Effector memory CD8-positive, alpha-beta T cell (primary cell): ENCODE data around the gene ACVRL1.

Experiments
- ATAC-seq: fragments of 150-1000 bp; cut with Tn5 transposase; replicated peaks from 2 replicates; pipeline ENCODE4 v1.10.0; 2021; ENCODE audit warnings: mild to moderate bottlenecking, moderate library complexity
- DNase-seq, 3 experiments: peaks; one replicate each; pipeline ENCODE4 v3.0.0; 2021
- H3K27ac Mint-ChIP-seq, 2 donors: one replicate each; pipeline ENCODE4 v1.8.0; 2022; ENCODE audit warnings: mild to moderate bottlenecking in 2 of 2, mixed read lengths in 2 of 2, moderate library complexity in 2 of 2
- H3K27me3 Mint-ChIP-seq, 2 donors: one replicate each; pipeline ENCODE4 v1.8.0; 2022; ENCODE audit warnings: mixed read lengths in 2 of 2
- H3K36me3 Mint-ChIP-seq: one replicate; pipeline ENCODE4 v1.8.0; 2022; ENCODE audit warnings: mild to moderate bottlenecking, moderate library complexity, mixed read lengths; ENCODE audit not compliant: insufficient read depth
- H3K4me1 Mint-ChIP-seq, 2 donors: one replicate each; pipeline ENCODE4 v1.8.0; 2022; ENCODE audit warnings: low read depth in 2 of 2, mixed read lengths in 2 of 2
- H3K4me3 Mint-ChIP-seq, 2 donors: one replicate each; pipeline ENCODE4 v1.8.0; 2022; ENCODE audit warnings: mild to moderate bottlenecking in 2 of 2, mixed read lengths in 2 of 2, moderate library complexity in 2 of 2
- H3K9me3 Mint-ChIP-seq, 2 donors: one replicate each; pipeline ENCODE4 v1.8.0; 2022; ENCODE audit warnings: mixed read lengths in 2 of 2

The ACVRL1 gene

GRCh38 chr12:51969643-51970042 lies 62.3 kb downstream of the ACVRL1 start:
- no peak overlapping the region for H3K27ac Mint-ChIP-seq
- H3K4me3 Mint-ChIP-seq, result peak overlapping the region in 1 of 2 donors; percentile 37
- H3K36me3 Mint-ChIP-seq, result no peaks in the 10 kb centered on the region

GRCh38 chr12:51970904-51971646 lies 63.8 kb downstream of the ACVRL1 start:
- Mint-ChIP-seq H3K27me3 (no peaks in the 10 kb centered on the region), H3K9me3 (no peaks in the 10 kb centered on the region), H3K36me3 (peaks cover 7% of the 10 kb centered on the region), H3K27ac (peak overlapping the region; percentile 66 to 82), H3K4me3 (peak overlapping the region; percentile 58 to 65), H3K4me1 (peaks cover 46 to 60% of the 10 kb centered on the region in 2 donors)
- ATAC-seq (peak; percentile 68), DNase-seq (peak; percentile 30 to 41 (median 41))

More at GRCh38 chr12:51969643-51970042, 62.3 kb downstream of the ACVRL1 start:
- no peaks in the 10 kb centered on the region for H3K9me3 Mint-ChIP-seq
- DNase-seq, result no peak
- no peaks in the 10 kb centered on the region for H3K27me3 Mint-ChIP-seq
- H3K4me1 Mint-ChIP-seq, result peaks cover 37 to 48% of the 10 kb centered on the region in 2 donors
- ATAC-seq, result no peak

DNA sequence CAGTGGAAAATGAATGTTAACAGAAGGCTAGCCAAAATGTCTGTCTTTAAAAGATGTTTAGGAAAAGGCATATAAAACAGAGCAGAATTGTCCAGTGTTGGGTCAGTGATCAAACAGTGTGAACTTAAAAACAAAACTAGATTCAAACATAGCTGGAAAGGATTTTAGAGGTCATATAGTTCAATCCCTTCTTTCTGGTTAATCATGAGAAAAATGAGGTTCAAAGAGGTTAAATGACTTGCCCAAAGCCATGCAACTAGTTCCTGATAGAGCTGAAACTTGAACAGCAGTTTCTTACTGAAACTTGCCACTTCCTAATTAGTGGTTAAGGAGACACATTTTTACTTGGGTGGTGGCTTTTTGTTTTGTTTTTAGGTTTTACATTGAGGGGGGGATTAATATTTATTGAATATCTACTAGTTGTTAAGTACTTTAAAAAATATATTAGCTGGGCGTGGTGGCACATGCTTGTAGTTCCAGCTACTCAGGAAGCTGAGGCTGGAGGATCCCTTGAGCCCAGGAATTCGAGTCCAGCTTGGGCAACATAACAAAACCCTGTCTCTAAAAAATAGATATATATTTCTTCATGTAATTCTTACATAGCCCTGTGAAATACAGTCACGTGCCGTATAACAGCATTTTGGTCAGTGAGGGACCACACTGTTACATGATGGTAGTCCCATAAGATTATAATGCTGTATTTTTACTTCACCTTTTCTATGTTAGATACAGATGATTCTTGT lies 64.5 kb downstream of the ACVRL1 start:
- Mint-ChIP-seq H3K4me1 (peaks cover 46 to 60% of the 10 kb centered on the region in 2 donors), H3K4me3 (peak overlapping the region; percentile 65 to 68), H3K27me3 (no peaks in the 10 kb centered on the region), H3K36me3 (peaks cover 14% of the 10 kb centered on the region), H3K27ac (peak overlapping the region; percentile 66 to 82), H3K9me3 (no peaks in the 10 kb centered on the region)
- DNase-seq, result no peak
- ATAC-seq, result no peak

DNA sequence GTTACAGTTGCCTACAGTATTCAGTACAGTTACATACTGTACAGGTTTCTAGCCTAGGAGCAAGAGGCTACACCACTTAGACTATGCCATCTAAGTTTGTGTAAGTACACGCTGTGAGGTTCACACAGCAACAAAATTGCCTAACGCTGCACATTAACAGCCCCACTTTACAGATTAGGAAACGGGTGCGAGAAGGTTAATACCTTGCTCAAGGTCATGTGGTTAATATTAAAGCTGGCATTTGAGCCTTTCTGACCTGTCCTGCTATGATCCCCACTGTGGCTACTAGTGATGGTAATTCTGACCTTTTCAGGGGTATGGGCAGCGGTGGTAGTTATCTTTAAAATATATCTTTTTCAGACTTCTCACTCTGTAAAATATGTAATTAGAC lies 65.1 kb downstream of the ACVRL1 start:
- Mint-ChIP-seq H3K36me3 (peaks cover 17% of the 10 kb centered on the region), H3K27me3 (no peaks in the 10 kb centered on the region), H3K4me1 (peaks cover 46 to 60% of the 10 kb centered on the region in 2 donors), H3K9me3 (no peaks in the 10 kb centered on the region), H3K4me3 (peak overlapping the region; percentile 65 to 68), H3K27ac (peak overlapping the region; percentile 66 to 82)
- DNase-seq (no peak), ATAC-seq (peak; percentile 7)

DNA sequence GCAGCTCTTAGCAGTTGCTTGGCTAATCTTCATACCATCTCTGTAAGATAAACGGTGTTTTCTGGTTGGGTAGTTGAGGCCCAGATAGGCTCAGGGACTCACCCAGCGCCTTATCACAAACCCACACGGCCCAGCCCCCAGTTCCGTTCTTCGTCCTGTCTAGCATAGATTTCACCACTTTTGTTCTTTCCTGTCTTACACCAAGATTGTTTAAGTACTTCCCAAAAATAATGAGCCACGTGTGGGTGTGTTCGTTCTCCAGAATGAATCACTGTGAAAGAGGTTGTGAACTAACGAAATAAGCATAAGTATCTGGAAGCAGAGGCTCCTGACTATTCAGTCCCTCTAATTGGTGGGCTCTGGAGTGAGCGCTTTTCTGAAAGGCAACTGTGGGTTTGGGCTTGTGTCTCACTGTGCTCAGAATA lies 65.6 kb downstream of the ACVRL1 start:
- Mint-ChIP-seq H3K9me3 (no peaks in the 10 kb centered on the region), H3K27ac (peak overlapping the region; percentile 66 to 82), H3K4me3 (peak overlapping the region; percentile 65 to 68), H3K4me1 (peaks cover 46 to 60% of the 10 kb centered on the region in 2 donors), H3K27me3 (no peaks in the 10 kb centered on the region), H3K36me3 (peaks cover 22% of the 10 kb centered on the region)
- ATAC-seq (peak; percentile 82), DNase-seq (peak; percentile 56)
